ENCODE data around the gene EXOC4. TPM values are rescaled to one million over a fixed set of nuclear protein-coding genes. Genes with fewer than 3 reads are reported as not detected.

The EXOC4 gene
- total RNA-seq, 1 experiment from 2014 or later, result 75.8 TPM

DNA sequence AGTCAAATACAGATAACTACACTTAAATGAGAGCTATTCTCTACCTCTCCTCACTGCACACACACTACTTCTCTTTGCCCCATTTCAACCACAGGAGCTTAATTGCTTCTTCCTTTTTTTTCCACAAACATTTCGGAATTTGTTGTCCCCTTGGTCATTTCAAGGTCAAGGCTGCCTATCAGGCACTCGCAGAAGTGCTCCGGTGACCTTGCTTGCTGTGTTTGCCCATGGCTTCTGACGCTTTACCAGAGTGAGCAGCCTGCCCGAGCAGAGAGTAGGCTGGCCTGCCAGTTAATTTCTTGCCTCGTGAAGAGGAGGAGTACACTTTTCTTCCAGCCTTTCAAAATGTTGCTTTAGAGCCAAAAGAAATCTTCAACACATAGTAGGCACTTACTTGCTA is 577.2 kb downstream of the EXOC4 start:
- Mint-ChIP-seq H3K9me3 (peaks cover 2 to 4% of the 10 kb centered on the region in 2 experiments; a peak in 2 of 5 replicates), H3K4me3 (no peak overlapping the region), H3K27ac (no peak overlapping the region), H3K27me3 (ENCODE audit: low read depth) (no peaks in the 10 kb centered on the region), H3K36me3 (ENCODE audit: insufficient read depth in 1 of 3, low read depth in 3 of 3) (peaks cover 4 to 13% (median 6%) of the 10 kb centered on the region in 3 experiments; a peak in 6 of 7 replicates), H3K4me1 (peaks cover 6 to 7% of the 10 kb centered on the region in 2 experiments)
- Histone ChIP-seq H3K79me2 (ENCODE audit: insufficient read depth, low read length) (no peaks in the 10 kb centered on the region), H3K23me2 (ENCODE audit: insufficient read length, low read depth, low read length, poor library complexity, severe bottlenecking) (no peaks in the 10 kb centered on the region), H2BK12ac (ENCODE audit: insufficient read length, low read depth, low read length) (no peak overlapping the region), H3K4me1 (ENCODE audit: insufficient read depth, low read length) (no peaks in the 10 kb centered on the region; the same call in 1 of the 2 replicates), H2BK120ac (ENCODE audit: low read depth, low read length, poor library complexity, severe bottlenecking) (no peak overlapping the region), H3K9me3 (ENCODE audit: control insufficient read depth, low read depth, low read length) (no peaks in the 10 kb centered on the region), H3K56ac (ENCODE audit: insufficient read length, low read depth, low read length) (no peak overlapping the region), H3K18ac (ENCODE audit: insufficient read length, low read depth, low read length) (no peak overlapping the region), H3K79me1 (ENCODE audit: insufficient read depth, low read depth, low read length, poor library complexity, severe bottlenecking) (no peaks in the 10 kb centered on the region), H2BK20ac (ENCODE audit: low read depth, low read length, poor library complexity, severe bottlenecking) (no peak overlapping the region), H4K8ac (replicated peaks; ENCODE audit: insufficient read length, low read depth, low read length) (no peak overlapping the region), H3K27me3 (ENCODE audit: insufficient read depth, low read length) (no peaks in the 10 kb centered on the region), H3T11ph (ENCODE audit: low read length) (no peak overlapping the region), H3K27ac (ENCODE audit: insufficient read length, low read depth, low read length) (no peak overlapping the region), H2BK15ac (ENCODE audit: low read depth, low read length) (no peak overlapping the region), H2BK5ac (ENCODE audit: insufficient read length, low read length) (no peak overlapping the region), H3K9ac (ENCODE audit: extremely low read depth, insufficient read length, low read length) (no peak overlapping the region), H3K4me2 (ENCODE audit: insufficient read depth, insufficient read length, low read length) (no peak overlapping the region), H3K14ac (ENCODE audit: insufficient read depth, low read length) (no peak overlapping the region), H2AFZ (ENCODE audit: low read length) (no peak overlapping the region), H4K20me1 (ENCODE audit: control insufficient read depth, insufficient read depth, insufficient read length) (no peaks in the 10 kb centered on the region), H3K4ac (ENCODE audit: low read depth, low read length) (no peak overlapping the region), H2AK5ac (ENCODE audit: insufficient read length, low read length) (no peak overlapping the region), H4K91ac (ENCODE audit: insufficient read length, low read depth, low read length) (no peak overlapping the region), H4K5ac (ENCODE audit: insufficient read length, low read depth, low read length) (no peak overlapping the region), H3K23ac (ENCODE audit: insufficient read length, low read depth, low read length) (no peak overlapping the region)
- DNase-seq, result no peak
- no CpG with 5 or more reads among the region's 6 CpGs for WGBS (ENCODE audit: extremely low coverage, insufficient read length, low lambda C conversion rate)
- TF ChIP-seq, protein P1, sequence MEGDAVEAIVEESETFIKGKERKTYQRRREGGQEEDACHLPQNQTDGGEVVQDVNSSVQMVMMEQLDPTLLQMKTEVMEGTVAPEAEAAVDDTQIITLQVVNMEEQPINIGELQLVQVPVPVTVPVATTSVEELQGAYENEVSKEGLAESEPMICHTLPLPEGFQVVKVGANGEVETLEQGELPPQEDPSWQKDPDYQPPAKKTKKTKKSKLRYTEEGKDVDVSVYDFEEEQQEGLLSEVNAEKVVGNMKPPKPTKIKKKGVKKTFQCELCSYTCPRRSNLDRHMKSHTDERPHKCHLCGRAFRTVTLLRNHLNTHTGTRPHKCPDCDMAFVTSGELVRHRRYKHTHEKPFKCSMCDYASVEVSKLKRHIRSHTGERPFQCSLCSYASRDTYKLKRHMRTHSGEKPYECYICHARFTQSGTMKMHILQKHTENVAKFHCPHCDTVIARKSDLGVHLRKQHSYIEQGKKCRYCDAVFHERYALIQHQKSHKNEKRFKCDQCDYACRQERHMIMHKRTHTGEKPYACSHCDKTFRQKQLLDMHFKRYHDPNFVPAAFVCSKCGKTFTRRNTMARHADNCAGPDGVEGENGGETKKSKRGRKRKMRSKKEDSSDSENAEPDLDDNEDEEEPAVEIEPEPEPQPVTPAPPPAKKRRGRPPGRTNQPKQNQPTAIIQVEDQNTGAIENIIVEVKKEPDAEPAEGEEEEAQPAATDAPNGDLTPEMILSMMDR (conservative IDR thresholded peaks at IDR 0.05), result no peak
